ENCODE measurements around the gene ZCCHC7. TPM values are rescaled to one million over a fixed set of nuclear protein-coding genes. Genes with fewer than 3 reads are reported as not detected.

The ZCCHC7 gene
- total RNA-seq, 1 experiment from 2014 or later = 27.9 TPM

DNA sequence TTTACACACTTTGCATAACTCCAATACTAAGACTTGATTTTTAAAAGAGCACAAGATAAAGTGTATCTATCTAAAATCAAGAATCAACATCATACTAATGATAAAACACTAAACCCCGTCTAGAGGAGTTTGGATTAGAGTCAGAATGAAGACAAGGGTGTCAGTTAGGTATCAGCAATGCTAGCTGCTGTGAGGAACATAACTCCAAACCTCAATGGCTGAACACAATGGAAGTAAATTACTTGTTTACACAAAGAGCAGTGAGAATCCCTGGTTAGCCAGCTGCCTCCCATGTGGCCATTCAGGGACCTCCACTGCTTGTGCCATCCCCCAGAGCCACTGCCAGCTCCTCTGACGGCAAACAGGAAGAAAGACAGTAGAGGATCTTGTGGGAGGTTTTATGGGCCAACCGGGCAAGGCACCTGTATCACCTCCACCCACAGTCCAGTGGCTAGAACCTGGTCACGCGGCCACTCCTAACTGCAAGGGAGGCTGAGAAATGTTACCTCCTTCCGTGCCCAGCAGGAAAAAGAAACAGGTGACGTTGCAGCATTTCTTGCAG lies 278.2 kb downstream of the ZCCHC7 start:
- intact Hi-C loops (cut with micrococcal nuclease; ENCODE audit: unreplicated experiment) = no loop called here
- Histone ChIP-seq H3K36me3 (ENCODE audit: insufficient read depth, low read length, poor library complexity, severe bottlenecking) (no peaks in the 10 kb centered on the region), H3K4me1 (ENCODE audit: insufficient read depth, low read length, poor library complexity, severe bottlenecking) (no peaks in the 10 kb centered on the region), H3K27me3 (replicated peaks; ENCODE audit: insufficient read depth, low read depth, low read length, poor library complexity) (no peaks in the 10 kb centered on the region), H3K9me3 (ENCODE audit: low read depth, low read length, poor library complexity, severe bottlenecking) (no peaks in the 10 kb centered on the region), H3K4me3 (ENCODE audit: low read depth, low read length, poor library complexity, severe bottlenecking) (no peak overlapping the region), H3K27ac (ENCODE audit: low read depth, low read length, poor library complexity, severe bottlenecking) (no peak overlapping the region)
- CTCF ChIA-PET = no interaction called here
- no peak for TF ChIP-seq EZH2 (IDR thresholded peaks at IDR 0.05; ENCODE audit: borderline replicate concordance, low read depth, low read length, poor library complexity, severe bottlenecking)
- TF ChIP-seq, protein P1, sequence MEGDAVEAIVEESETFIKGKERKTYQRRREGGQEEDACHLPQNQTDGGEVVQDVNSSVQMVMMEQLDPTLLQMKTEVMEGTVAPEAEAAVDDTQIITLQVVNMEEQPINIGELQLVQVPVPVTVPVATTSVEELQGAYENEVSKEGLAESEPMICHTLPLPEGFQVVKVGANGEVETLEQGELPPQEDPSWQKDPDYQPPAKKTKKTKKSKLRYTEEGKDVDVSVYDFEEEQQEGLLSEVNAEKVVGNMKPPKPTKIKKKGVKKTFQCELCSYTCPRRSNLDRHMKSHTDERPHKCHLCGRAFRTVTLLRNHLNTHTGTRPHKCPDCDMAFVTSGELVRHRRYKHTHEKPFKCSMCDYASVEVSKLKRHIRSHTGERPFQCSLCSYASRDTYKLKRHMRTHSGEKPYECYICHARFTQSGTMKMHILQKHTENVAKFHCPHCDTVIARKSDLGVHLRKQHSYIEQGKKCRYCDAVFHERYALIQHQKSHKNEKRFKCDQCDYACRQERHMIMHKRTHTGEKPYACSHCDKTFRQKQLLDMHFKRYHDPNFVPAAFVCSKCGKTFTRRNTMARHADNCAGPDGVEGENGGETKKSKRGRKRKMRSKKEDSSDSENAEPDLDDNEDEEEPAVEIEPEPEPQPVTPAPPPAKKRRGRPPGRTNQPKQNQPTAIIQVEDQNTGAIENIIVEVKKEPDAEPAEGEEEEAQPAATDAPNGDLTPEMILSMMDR (conservative IDR thresholded peaks at IDR 0.05; ENCODE audit: low read depth, low read length) = no peak
- no TSS peak for BruUV-seq (replicated peaks)
- no peak for DNase-seq (ENCODE audit: low spot score)
- POLR2A ChIA-PET (ENCODE audit: low non-redundant PET) = no interaction called here

DNA sequence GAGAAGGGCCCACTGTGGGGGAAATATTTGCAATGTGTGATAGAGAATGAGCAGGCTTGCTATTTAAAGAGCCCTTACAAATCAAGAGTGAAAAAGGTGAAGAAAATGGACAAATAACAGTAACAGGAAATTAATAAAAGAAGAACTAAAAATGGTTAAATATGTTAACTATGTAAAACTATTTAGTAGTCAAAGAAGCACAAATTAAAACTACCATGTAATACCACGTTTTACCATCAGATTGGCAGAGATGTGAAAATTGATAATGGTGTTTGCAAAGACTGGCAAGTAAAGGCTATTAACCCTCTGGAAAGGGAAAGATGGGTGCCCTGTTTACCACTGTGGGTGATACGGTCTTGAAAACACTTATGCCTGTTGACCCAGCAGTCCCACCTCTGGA lies 279.0 kb downstream of the ZCCHC7 start:
- TF ChIP-seq, protein P1 (conservative IDR thresholded peaks at IDR 0.05; ENCODE audit: low read depth, low read length) = no peak
- no peak for TF ChIP-seq EZH2 (IDR thresholded peaks at IDR 0.05; ENCODE audit: borderline replicate concordance, low read depth, low read length, poor library complexity, severe bottlenecking)
- Histone ChIP-seq H3K4me3 (ENCODE audit: low read depth, low read length, poor library complexity, severe bottlenecking) (no peak overlapping the region), H3K36me3 (ENCODE audit: insufficient read depth, low read length, poor library complexity, severe bottlenecking) (no peaks in the 10 kb centered on the region), H3K9me3 (ENCODE audit: low read depth, low read length, poor library complexity, severe bottlenecking) (no peaks in the 10 kb centered on the region), H3K27me3 (replicated peaks; ENCODE audit: insufficient read depth, low read depth, low read length, poor library complexity) (no peaks in the 10 kb centered on the region), H3K4me1 (ENCODE audit: insufficient read depth, low read length, poor library complexity, severe bottlenecking) (no peaks in the 10 kb centered on the region), H3K27ac (ENCODE audit: low read depth, low read length, poor library complexity, severe bottlenecking) (no peak overlapping the region)
- no TSS peak for BruUV-seq (replicated peaks)
- no peak for DNase-seq (ENCODE audit: low spot score)
- intact Hi-C loops (cut with micrococcal nuclease; ENCODE audit: unreplicated experiment) = no loop called here
- ChIA-PET CTCF (no interaction called here), POLR2A (ENCODE audit: low non-redundant PET) (no interaction called here)

DNA sequence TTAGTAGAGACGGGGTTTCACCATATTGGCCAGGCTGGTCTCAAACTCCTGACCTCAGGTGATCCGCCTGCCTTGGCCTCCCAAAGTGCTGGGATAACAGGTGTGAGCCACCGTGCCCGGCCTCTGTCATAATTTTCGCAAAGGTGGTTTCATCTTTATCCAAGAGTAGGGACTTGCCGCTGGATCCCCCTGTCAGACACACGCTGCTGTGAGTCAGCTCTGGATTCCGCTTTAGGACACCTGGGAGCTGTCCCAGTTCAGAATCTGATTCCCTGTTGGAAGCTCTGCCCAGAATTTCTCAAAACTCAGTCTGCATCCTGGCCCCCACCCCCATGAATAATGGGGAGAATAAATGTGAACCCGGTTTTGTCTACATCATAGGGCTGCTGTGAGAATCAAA lies 284.2 kb downstream of the ZCCHC7 start:
- intact Hi-C loops (cut with micrococcal nuclease; ENCODE audit: unreplicated experiment) = no loop called here
- Histone ChIP-seq H3K27me3 (replicated peaks; ENCODE audit: insufficient read depth, low read depth, low read length, poor library complexity) (no peaks in the 10 kb centered on the region), H3K27ac (ENCODE audit: low read depth, low read length, poor library complexity, severe bottlenecking) (no peak overlapping the region), H3K9me3 (ENCODE audit: low read depth, low read length, poor library complexity, severe bottlenecking) (no peaks in the 10 kb centered on the region), H3K36me3 (ENCODE audit: insufficient read depth, low read length, poor library complexity, severe bottlenecking) (no peaks in the 10 kb centered on the region), H3K4me3 (ENCODE audit: low read depth, low read length, poor library complexity, severe bottlenecking) (no peak overlapping the region), H3K4me1 (ENCODE audit: insufficient read depth, low read length, poor library complexity, severe bottlenecking) (no peaks in the 10 kb centered on the region)
- TF ChIP-seq EZH2 (IDR thresholded peaks at IDR 0.05; ENCODE audit: borderline replicate concordance, low read depth, low read length, poor library complexity, severe bottlenecking) = no peak
- TF ChIP-seq, protein P1 (conservative IDR thresholded peaks at IDR 0.05; ENCODE audit: low read depth, low read length) = no peak
- no peak for DNase-seq (ENCODE audit: low spot score)
- POLR2A ChIA-PET (ENCODE audit: low non-redundant PET) = no interaction called here
- BruUV-seq (replicated peaks) = no TSS peak
- CTCF ChIA-PET = interaction anchor here (0.6 kb wide), 1 partner anchor 44 kb away, joined by 3 read pairs; no protein-coding TSS in a partner anchor

Data from A673 (cell line).